Keratinocyte (primary cell): Measurements from ENCODE around the gene KRT27. TPM values are rescaled to one million over a fixed set of nuclear protein-coding genes. Genes with fewer than 3 reads are reported as not detected.

Experiments
- DNase-seq: peaks from one replicate; pipeline ENCODE4 v3.0.0-alpha.2; 2011; ENCODE audit warnings: low read depth, missing footprints, low spot score
- FAIRE-seq: peaks from 2 replicates; lab custom pipeline; 2011; peaks lifted over from hg19 to GRCh38; lab: Jason Lieb, UNC
- H2AFZ ChIP-seq: 2 replicates; pipeline ENCODE4 v1.6.0; 2012; ENCODE audit warnings: low read length, control low read depth, inconsistent platforms; ENCODE audit not compliant: control insufficient read depth
- H3K27ac ChIP-seq: 2 replicates; pipeline ENCODE4 v1.5.1; 2011; ENCODE audit warnings: low read length; ENCODE audit not compliant: control insufficient read depth, insufficient read depth
- H3K27me3 ChIP-seq: 3 replicates; pipeline ENCODE4 v1.6.0; 2011; ENCODE audit warnings: low read length; ENCODE audit not compliant: control insufficient read depth, insufficient read depth; ENCODE audit errors: extremely low read depth
- H3K36me3 ChIP-seq, 2 experiments: 2 replicates in 1 of 2; 3 replicates in 1 of 2; pipeline ENCODE4 v1.5.1; 2011; ENCODE audit warnings: low read length in 2 of 2, mild to moderate bottlenecking in 1 of 2; ENCODE audit not compliant: control insufficient read depth in 2 of 2, insufficient read depth in 2 of 2; ENCODE audit errors: extremely low read depth in 1 of 2
- H3K4me1 ChIP-seq: 3 replicates; pipeline ENCODE4 v1.5.1; 2011; ENCODE audit warnings: low read length; ENCODE audit not compliant: control insufficient read depth, insufficient read depth; ENCODE audit errors: extremely low read depth
- H3K4me2 ChIP-seq: 3 replicates; pipeline ENCODE4 v1.6.0; 2011; ENCODE audit warnings: low read depth, low read length; ENCODE audit not compliant: control insufficient read depth, insufficient read depth; ENCODE audit errors: extremely low read depth
- H3K4me3 ChIP-seq, 3 experiments: fragments of 200-600 bp in 1 of 3; sonication (generic) in 1 of 3; 2 replicates in 2 of 3; 3 replicates in 1 of 3; pipeline ENCODE4 v1.5.1; 2011 to 2016; ENCODE audit warnings: low read length in 3 of 3, mild to moderate bottlenecking in 3 of 3, control low read depth in 2 of 3, inconsistent platforms in 1 of 3, low read depth in 1 of 3, mixed read lengths in 1 of 3, mixed run types in 1 of 3, moderate library complexity in 1 of 3; ENCODE audit not compliant: control insufficient read depth in 2 of 3, insufficient read depth in 2 of 3; ENCODE audit errors: extremely low read depth in 1 of 3
- H3K79me2 ChIP-seq: 2 replicates; pipeline ENCODE4 v1.6.0; 2012; ENCODE audit warnings: low read length; ENCODE audit not compliant: control insufficient read depth, insufficient read depth
- H3K9ac ChIP-seq: 3 replicates; pipeline ENCODE4 v1.6.0; 2011; ENCODE audit warnings: low read length; ENCODE audit not compliant: control insufficient read depth, insufficient read depth; ENCODE audit errors: extremely low read depth
- H3K9me1 ChIP-seq: 3 replicates; pipeline ENCODE4 v1.6.0; 2011; ENCODE audit warnings: low read length; ENCODE audit not compliant: control insufficient read depth, insufficient read depth; ENCODE audit errors: extremely low read depth
- H3K9me3 ChIP-seq: 2 replicates; pipeline ENCODE4 v1.5.1; 2012; ENCODE audit warnings: low read depth, low read length; ENCODE audit not compliant: control insufficient read depth
- H4K20me1 ChIP-seq: 3 replicates; pipeline ENCODE4 v1.6.0; 2011; ENCODE audit warnings: low read length; ENCODE audit not compliant: control insufficient read depth, insufficient read depth; ENCODE audit errors: extremely low read depth
- EZH2 ChIP-seq: IDR thresholded peaks from one replicate; pipeline ENCODE4 v1.6.1; 2012; ENCODE audit warnings: inconsistent platforms, mild to moderate bottlenecking, low read length, moderate library complexity
- dilution Hi-C: fragments of 300-500 bp; cut with MboI; formaldehyde crosslinking; loops from one replicate; pipeline ENCODE4 v1.7.0; 2020; ENCODE audit warnings: low sequenced_read_pairs; ENCODE audit not compliant: extremely low pct_ligation_motif_present
- polyA plus RNA-seq, 5 experiments: library from polyadenylated mRNA; depleted of rRNA in 3 of 5; stranded (reverse) in 3 of 5; stranded (forward) in 1 of 5; unstranded in 1 of 5; fragments of >200 nt; gene quantifications; 1 replicate in 1 of 5; 2 replicates in 3 of 5; 3 replicates in 1 of 5; pipeline versions ENCODE4 v1.2.1 to v1.2.3, GENCODE V29; 2011 to 2012; ENCODE audit warnings: missing spikeins in 2 of 5, low read depth in 1 of 5, low replicate concordance in 1 of 5
- TF ChIP-seq, protein P1 (sequence below), 3 experiments: IDR thresholded peaks in 1 of 3; conservative IDR thresholded peaks in 1 of 3; optimal IDR thresholded peaks in 1 of 3; 2 replicates in 2 of 3; 3 replicates in 1 of 3; pipeline versions ENCODE3 to v1.5.1; 2011; ENCODE audit warnings: low read length in 3 of 3, mild to moderate bottlenecking in 3 of 3, moderate library complexity in 2 of 3, control low read depth in 1 of 3, inconsistent platforms in 1 of 3; ENCODE audit not compliant: insufficient read depth in 2 of 3; ENCODE audit errors: extremely low read depth in 1 of 3

The KRT27 gene
- polyA plus RNA-seq, 1 donor (not counting 4 experiments of a cell fraction or from before 2014, with no cell fraction given): not detected

DNA sequence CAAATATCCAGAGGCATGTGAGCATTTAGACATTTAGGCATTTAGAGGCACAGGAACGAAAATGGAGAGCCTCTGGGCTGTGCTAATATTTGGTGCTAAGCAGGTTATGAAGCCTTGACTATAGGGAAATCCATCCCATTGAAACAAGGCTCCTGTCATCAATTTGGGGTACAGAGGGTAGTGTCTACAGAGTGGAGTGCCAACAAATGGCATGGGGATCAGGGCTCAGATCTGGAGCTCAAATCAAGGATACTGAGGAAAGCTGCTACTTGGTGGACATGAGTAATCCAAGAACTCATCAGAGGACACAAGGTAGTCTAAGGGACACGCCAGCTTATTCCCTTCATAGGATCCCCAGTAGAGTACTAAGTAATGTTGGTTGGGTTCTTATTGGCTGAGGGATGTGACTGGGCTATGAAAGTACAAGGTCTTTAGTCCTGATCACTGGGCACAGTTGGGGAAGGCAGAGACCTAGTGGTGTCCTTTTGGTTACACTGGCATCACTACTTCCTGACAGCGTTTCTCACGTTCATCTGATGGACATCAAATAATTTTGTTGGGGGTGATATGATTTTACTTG is 34.8 kb upstream of the KRT27 start:
- TF ChIP-seq, protein P1, sequence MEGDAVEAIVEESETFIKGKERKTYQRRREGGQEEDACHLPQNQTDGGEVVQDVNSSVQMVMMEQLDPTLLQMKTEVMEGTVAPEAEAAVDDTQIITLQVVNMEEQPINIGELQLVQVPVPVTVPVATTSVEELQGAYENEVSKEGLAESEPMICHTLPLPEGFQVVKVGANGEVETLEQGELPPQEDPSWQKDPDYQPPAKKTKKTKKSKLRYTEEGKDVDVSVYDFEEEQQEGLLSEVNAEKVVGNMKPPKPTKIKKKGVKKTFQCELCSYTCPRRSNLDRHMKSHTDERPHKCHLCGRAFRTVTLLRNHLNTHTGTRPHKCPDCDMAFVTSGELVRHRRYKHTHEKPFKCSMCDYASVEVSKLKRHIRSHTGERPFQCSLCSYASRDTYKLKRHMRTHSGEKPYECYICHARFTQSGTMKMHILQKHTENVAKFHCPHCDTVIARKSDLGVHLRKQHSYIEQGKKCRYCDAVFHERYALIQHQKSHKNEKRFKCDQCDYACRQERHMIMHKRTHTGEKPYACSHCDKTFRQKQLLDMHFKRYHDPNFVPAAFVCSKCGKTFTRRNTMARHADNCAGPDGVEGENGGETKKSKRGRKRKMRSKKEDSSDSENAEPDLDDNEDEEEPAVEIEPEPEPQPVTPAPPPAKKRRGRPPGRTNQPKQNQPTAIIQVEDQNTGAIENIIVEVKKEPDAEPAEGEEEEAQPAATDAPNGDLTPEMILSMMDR (optimal IDR thresholded peaks at IDR 0.05 in 1 of 3, IDR thresholded peaks at IDR 0.05 in 1 of 3, conservative IDR thresholded peaks at IDR 0.05 in 1 of 3; ENCODE audit: extremely low read depth in 1 of 3, insufficient read depth in 2 of 3, low read length in 3 of 3): no peak
- no peak for TF ChIP-seq EZH2
- H3K27ac ChIP-seq: no peak overlapping the region
- no peaks in the 10 kb centered on the region for H4K20me1 ChIP-seq
- no peaks in the 10 kb centered on the region for H3K9me3 ChIP-seq
- H3K9ac ChIP-seq: no peak overlapping the region
- dilution Hi-C loops: no loop called here
- FAIRE-seq (no peak), DNase-seq (no peak)
- no peak overlapping the region for H2AFZ ChIP-seq
- no peaks in the 10 kb centered on the region for H3K27me3 ChIP-seq
- peaks cover 12% of the 10 kb centered on the region for H3K79me2 ChIP-seq
- peaks cover 13% of the 10 kb centered on the region for H3K4me1 ChIP-seq
- no peak overlapping the region for H3K4me2 ChIP-seq
- no peaks in the 10 kb centered on the region for H3K9me1 ChIP-seq
- H3K4me3 ChIP-seq: no peak overlapping the region
- peaks cover 3 to 8% of the 10 kb centered on the region in 2 experiments for H3K36me3 ChIP-seq

DNA sequence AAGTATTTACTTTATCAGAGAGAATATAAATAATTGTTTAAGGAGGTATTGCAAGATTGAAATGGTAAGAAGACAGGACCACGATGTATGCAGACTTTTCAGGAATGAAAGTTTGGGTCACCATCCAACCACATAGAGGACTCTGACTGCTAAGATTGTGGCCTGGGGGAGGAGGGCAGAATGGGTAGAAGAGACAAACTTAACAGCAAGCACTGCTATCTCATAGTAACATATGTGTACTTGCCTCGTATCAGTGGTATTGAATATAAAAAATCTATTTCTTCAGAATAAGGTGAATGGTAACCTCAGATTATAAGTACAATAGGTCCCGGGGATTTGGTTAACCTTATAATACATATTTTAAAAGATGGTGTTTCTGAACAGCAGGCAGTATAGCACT is 34.2 kb upstream of the KRT27 start:
- H3K27me3 ChIP-seq: no peaks in the 10 kb centered on the region
- TF ChIP-seq, protein P1 (optimal IDR thresholded peaks at IDR 0.05 in 1 of 3, IDR thresholded peaks at IDR 0.05 in 1 of 3, conservative IDR thresholded peaks at IDR 0.05 in 1 of 3; ENCODE audit: extremely low read depth in 1 of 3, insufficient read depth in 2 of 3, low read length in 3 of 3): no peak
- TF ChIP-seq EZH2: no peak
- no peak overlapping the region for H3K27ac ChIP-seq
- no peak for DNase-seq
- peaks cover 13% of the 10 kb centered on the region for H3K4me1 ChIP-seq
- dilution Hi-C loops: no loop called here
- no peak for FAIRE-seq
- H3K4me3 ChIP-seq: no peak overlapping the region
- H2AFZ ChIP-seq: no peak overlapping the region
- no peaks in the 10 kb centered on the region for H3K9me3 ChIP-seq
- H3K79me2 ChIP-seq: peaks cover 12% of the 10 kb centered on the region
- H3K9ac ChIP-seq: no peak overlapping the region
- no peaks in the 10 kb centered on the region for H4K20me1 ChIP-seq
- peaks cover 3 to 8% of the 10 kb centered on the region in 2 experiments for H3K36me3 ChIP-seq
- H3K9me1 ChIP-seq: no peaks in the 10 kb centered on the region
- no peak overlapping the region for H3K4me2 ChIP-seq
